GM18858 (cell line): ENCODE data around the gene MVB12B.
A peak's percentile ranks its signal among the peaks of the same experiment; 100 is the strongest.

Source experiments
- ATAC-seq: cut with Tn5 transposase; IDR thresholded peaks from one replicate; pipeline ENCODE4 v1.9.1; 2021; ENCODE audit not compliant: unreplicated experiment

MVB12B gene

GRCh38 chr9:126380447-126380846 lies 53.8 kb downstream of the MVB12B start:
- no peak for ATAC-seq

- ATAC-seq = no peak
Observed at GRCh38 chr9:126381195-126381594, 54.6 kb downstream of the MVB12B start.

- no peak for ATAC-seq
Observed at GRCh38 chr9:126383406-126384046, 56.9 kb downstream of the MVB12B start.

GRCh38 chr9:126384926-126385325 lies 58.3 kb downstream of the MVB12B start:
- ATAC-seq = no peak

GRCh38 chr9:126386088-126386487 lies 59.5 kb downstream of the MVB12B start:
- no peak for ATAC-seq

GRCh38 chr9:126386776-126387175 lies 60.1 kb downstream of the MVB12B start:
- no peak for ATAC-seq

GRCh38 chr9:126388964-126389708 lies 62.5 kb downstream of the MVB12B start:
- ATAC-seq = no peak

- ATAC-seq = no peak
Observed at GRCh38 chr9:126389992-126390391, 63.4 kb downstream of the MVB12B start.

- ATAC-seq = no peak
Observed at GRCh38 chr9:126390923-126391322, 64.3 kb downstream of the MVB12B start.

- ATAC-seq = no peak
Observed at GRCh38 chr9:126391713-126392661, 65.4 kb downstream of the MVB12B start.

GRCh38 chr9:126392662-126393371 lies 66.2 kb downstream of the MVB12B start:
- ATAC-seq = no peak

- ATAC-seq = no peak
Observed at GRCh38 chr9:126393876-126394275, 67.2 kb downstream of the MVB12B start.

- ATAC-seq = no peak
Observed at GRCh38 chr9:126394802-126395201, 68.2 kb downstream of the MVB12B start.

GRCh38 chr9:126395439-126396212 lies 69.0 kb downstream of the MVB12B start:
- ATAC-seq = no peak

GRCh38 chr9:126397056-126397455 lies 70.4 kb downstream of the MVB12B start:
- ATAC-seq = peak; percentile 83

GRCh38 chr9:126398403-126399058 lies 71.9 kb downstream of the MVB12B start:
- no peak for ATAC-seq

- ATAC-seq = no peak
Observed at GRCh38 chr9:126399251-126399650, 72.6 kb downstream of the MVB12B start.

- ATAC-seq = no peak
Observed at GRCh38 chr9:126399789-126400188, 73.2 kb downstream of the MVB12B start.

- no peak for ATAC-seq
Observed at GRCh38 chr9:126400571-126400970, 73.9 kb downstream of the MVB12B start.

GRCh38 chr9:126401107-126401506 lies 74.5 kb downstream of the MVB12B start:
- no peak for ATAC-seq
